ENCODE results near the gene ASAP3.

The ASAP3 gene

DNA sequence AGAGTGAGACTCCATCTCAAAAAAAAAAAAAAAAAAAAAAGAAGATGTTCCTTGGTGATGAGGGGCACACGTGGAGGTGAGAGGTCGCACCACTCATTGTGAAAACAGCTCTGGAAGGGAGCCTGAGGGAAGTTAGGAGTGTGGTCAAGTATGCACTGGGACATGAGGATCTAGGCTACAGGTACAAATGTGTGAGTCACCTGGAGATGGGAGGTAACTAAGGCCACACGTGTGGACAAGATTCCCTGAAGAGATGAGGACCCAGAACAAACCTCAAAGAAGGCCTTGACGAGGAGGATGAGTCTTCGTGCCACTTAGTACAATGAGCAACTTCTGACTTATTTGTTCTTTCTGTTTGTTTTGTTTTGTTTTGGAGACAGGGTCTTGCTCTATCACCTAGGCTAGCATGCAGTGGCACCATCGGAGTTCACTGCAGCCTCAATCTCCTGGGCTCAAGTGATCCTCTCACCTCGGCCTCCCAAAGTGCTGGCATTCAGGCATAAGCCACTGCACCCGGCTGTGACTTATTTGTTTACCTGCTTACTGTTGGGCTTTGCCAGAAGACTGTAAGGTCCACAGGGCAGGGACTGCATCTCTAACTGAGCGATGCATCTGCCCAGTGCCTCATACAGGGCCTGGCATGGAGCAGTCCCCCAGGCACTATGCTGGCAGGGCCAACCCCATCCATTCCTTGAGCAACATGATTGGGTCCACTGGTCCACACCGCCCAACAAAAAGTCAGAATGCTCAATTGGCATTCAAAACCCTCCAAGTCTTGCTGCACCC, 6.4 kb downstream of the ASAP3 start:
- no peak for DNase-seq
- no peak for ATAC-seq

- ATAC-seq = no peak
- DNase-seq = no peak
Observed at GRCh38 chr1:23475641-23476040, 8.3 kb downstream of the ASAP3 start.

DNA sequence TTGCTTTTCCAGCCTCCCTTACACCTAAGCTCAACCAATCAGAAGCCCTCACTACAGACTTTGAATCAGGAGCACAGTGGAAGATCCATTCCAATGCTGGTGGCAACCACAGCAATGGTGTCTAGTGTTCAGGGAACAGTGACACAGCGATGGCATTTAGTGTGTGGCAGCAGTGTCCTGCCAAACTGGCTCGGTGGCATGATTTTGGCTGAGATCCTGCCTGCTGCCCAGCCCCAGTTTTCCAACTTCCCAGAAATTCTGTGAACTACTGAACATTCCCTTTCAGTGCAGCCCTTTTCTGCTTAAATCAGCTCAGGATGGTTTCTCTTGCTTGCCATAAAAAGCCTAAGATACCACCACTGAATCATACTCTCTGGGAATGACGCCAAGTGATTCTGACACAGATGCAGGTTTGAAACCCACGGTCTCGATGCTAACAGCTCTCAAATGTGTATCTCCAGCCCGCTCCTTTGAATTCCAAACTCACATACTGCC, 8.8 kb downstream of the ASAP3 start:
- ATAC-seq (no peak), DNase-seq (no peak)

- no peak for DNase-seq
- ATAC-seq = peak; percentile 36
Observed at GRCh38 chr1:23473037-23473800, 10.8 kb downstream of the ASAP3 start.

- no peak for ATAC-seq
- no peak for DNase-seq
Observed at GRCh38 chr1:23472351-23473036, 11.5 kb downstream of the ASAP3 start.

DNA sequence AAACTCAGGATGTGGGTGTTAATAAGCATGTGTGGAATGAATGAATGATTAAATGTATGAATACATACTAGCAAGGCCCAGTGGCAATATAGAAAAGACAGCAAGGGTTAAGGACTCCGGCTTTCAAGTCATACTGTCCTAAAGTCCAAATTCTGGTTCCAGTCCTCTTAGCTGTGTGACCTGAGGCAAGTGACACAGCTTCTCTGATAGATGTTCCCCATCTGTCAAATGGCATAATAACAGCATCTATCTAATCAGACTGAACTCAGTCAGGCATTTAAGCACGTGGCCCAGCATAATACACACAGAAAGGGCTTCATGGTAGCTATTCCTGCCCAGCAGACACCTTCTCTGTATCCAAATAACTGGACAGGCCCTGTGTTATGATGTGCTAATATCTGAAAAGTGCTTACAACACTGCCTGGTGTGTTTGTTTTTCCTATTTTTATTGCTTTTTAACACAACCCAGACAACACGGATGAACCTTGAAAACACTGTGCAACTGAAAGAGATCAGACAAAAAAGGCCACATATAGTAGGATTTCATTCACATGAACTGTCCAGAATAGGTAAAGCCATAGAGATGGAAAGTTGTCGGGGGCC, 12.4 kb downstream of the ASAP3 start:
- ATAC-seq (no peak), DNase-seq (no peak)

DNA sequence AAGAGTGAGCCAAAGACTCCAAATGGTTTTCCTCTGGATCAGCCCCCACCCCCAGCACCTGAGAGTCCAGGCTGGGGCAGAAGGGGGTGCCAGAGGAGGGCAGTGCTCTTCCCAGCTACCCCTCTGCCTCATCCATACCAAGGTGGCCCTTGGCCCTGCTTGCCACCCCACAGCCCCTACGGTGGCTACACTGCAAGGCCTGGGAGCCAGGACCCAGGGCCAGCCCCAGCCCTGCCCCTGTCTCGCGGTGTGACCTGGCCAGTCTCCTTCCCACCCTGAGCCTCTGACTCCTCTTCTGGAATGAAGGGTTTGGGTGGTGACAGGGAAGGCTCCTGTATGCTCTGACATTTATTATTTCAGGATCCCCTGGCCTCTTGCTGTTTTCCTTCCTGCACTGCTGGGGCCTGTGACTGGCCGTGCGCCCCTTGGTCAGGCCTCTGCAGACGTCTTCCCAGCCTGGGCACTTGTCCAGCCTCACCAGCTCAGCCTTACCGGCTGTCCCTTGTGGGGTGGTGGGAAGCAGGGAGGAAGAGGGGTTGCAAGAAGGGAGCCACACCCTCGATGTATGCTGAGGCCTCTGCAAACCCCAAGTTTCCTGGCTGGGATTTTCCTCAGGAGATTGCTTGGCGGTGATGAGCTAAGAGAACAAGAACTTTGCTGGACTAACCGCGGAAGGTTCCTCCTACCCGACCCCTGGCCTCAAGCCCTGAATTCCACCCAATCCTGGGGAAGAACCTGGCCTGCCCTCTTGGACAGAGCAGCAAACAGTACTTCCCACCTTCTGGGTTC, 13.5 kb downstream of the ASAP3 start:
- ATAC-seq (no peak), DNase-seq (no peak)

GRCh38 chr1:23469372-23469982, 14.5 kb downstream of the ASAP3 start:
- ATAC-seq (no peak), DNase-seq (no peak)

- ATAC-seq = no peak
- no peak for DNase-seq
Observed at GRCh38 chr1:23466423-23466989, 17.5 kb downstream of the ASAP3 start.

DNA sequence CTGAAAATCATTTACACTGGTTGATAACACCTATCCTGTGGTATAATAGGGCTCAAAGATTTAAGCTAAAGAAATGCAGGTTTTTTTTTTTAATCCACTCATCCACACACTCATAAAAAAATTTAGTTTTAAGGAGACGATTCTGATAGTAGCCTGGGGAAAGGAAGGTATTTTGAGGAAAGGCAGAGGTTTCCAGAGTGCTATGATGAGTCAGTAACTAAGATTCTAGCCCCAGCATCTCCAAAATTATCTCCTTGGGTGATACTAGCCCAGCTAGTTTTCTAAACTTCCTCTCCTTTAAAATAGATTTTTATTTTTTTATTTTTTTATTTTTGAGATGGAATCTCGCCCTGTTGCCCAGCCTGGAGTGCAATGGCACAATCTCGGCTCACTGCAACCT, 20.7 kb downstream of the ASAP3 start:
- ATAC-seq (no peak), DNase-seq (no peak)

DNA sequence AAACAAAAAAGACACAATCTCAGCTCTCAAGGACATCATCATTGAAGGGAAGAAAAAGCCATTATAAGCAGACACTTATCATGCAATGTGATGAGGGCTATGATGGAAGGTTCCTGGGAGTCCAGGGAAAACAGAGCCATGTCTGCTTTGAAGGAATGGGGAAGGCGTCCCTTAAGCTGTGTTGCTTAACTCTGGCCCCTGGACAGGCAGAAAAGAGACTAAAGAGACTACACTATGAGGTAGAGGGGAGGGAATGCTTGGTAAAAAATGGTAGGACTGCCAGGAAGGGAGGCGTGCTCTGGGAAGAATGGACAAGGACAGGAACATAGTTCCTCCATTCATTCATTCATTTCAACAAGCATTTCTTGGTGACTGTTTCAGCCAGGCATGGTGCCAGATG, 21.2 kb downstream of the ASAP3 start:
- DNase-seq (no peak), ATAC-seq (no peak)

GRCh38 chr1:23461050-23461449, 22.9 kb downstream of the ASAP3 start:
- ATAC-seq (no peak), DNase-seq (no peak)

GRCh38 chr1:23460519-23460918, 23.5 kb downstream of the ASAP3 start:
- ATAC-seq (no peak), DNase-seq (no peak)

GRCh38 chr1:23459338-23459757, 24.6 kb downstream of the ASAP3 start:
- DNase-seq (no peak), ATAC-seq (no peak)

- DNase-seq (no peak), ATAC-seq (no peak)
Observed at GRCh38 chr1:23456226-23456625, 27.8 kb downstream of the ASAP3 start.

- DNase-seq = no peak
- no peak for ATAC-seq
Observed at GRCh38 chr1:23453455-23454000, 30.5 kb downstream of the ASAP3 start.

DNA sequence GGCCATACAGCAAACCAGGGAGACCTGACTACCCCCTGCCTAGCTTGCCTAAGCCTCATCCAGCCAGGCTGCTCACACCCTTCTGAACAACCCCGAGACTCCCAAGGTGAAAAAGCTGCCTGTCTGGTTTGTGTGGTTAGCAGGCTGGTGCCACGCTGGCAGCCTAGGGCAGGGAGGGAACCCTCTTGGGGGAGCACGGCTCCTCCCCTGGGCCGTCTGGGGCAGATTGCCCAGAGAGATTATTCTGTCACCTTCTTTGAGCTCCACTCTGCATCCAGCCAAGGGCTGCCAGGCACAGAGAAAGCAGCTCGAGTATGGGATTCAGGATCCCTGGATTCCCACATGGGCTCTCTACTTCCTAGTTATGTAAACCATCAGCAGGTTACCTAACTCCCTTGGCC, 32.0 kb downstream of the ASAP3 start:
- ATAC-seq (peak; percentile 43), DNase-seq (peak; percentile 9)

- DNase-seq (no peak), ATAC-seq (no peak)
Observed at GRCh38 chr1:23451441-23451840, 32.5 kb downstream of the ASAP3 start.

- ATAC-seq = no peak
- DNase-seq = no peak
Observed at GRCh38 chr1:23450894-23451293, 33.1 kb downstream of the ASAP3 start.

GRCh38 chr1:23449958-23450357, 34.0 kb downstream of the ASAP3 start:
- no peak for DNase-seq
- no peak for ATAC-seq

GRCh38 chr1:23449306-23449705, 34.7 kb downstream of the ASAP3 start:
- DNase-seq (no peak), ATAC-seq (no peak)

Data from stimulated activated naive CD8-positive, alpha-beta T cell treated with anti-CD3 and anti-CD28 coated beads, Interleukin-15, Interleukin-2, amounts not matched to agents 100 U/mL and 50 U/mL, for 24 hours (primary cell).